ENCODE measurements around the gene RIMBP2.

Gene RIMBP2

GRCh38 chr12:130481392-130481879 is 234.7 kb downstream of the RIMBP2 start:
- Histone ChIP-seq H3K27me3 (ENCODE audit: control insufficient read depth, insufficient read depth, low read length) (no peaks in the 10 kb centered on the region), H3K36me3 (ENCODE audit: control insufficient read depth, low read depth, low read length) (no peaks in the 10 kb centered on the region)

GRCh38 chr12:130480887-130481286 is 235.2 kb downstream of the RIMBP2 start:
- H3K4me3 ChIP-seq (ENCODE audit: low read length) = no peak overlapping the region
- H3K9ac ChIP-seq (ENCODE audit: low read length) = no peak overlapping the region
- no peak overlapping the region for H3K27ac ChIP-seq (ENCODE audit: low read length)
- H3K9me3 ChIP-seq (ENCODE audit: control insufficient read depth, low read depth, low read length) = no peaks in the 10 kb centered on the region
- H3K36me3 ChIP-seq (ENCODE audit: control insufficient read depth, low read depth, low read length) = no peaks in the 10 kb centered on the region
- H3K27me3 ChIP-seq (ENCODE audit: control insufficient read depth, insufficient read depth, low read length) = no peaks in the 10 kb centered on the region
- peaks cover 14% of the 10 kb centered on the region for H3K4me1 ChIP-seq (ENCODE audit: control insufficient read depth, low read depth, low read length)

More at GRCh38 chr12:130481392-130481879, 234.7 kb downstream of the RIMBP2 start:
- peaks cover 14% of the 10 kb centered on the region for H3K4me1 ChIP-seq (ENCODE audit: control insufficient read depth, low read depth, low read length)
- H3K9me3 ChIP-seq (ENCODE audit: control insufficient read depth, low read depth, low read length) = no peaks in the 10 kb centered on the region
- H3K9ac ChIP-seq (ENCODE audit: low read length) = no peak overlapping the region
- no peak overlapping the region for H3K27ac ChIP-seq (ENCODE audit: low read length)
- no peak overlapping the region for H3K4me3 ChIP-seq (ENCODE audit: low read length)

GRCh38 chr12:130480231-130480630 is 235.9 kb downstream of the RIMBP2 start:
- Histone ChIP-seq H3K4me1 (ENCODE audit: control insufficient read depth, low read depth, low read length) (peaks cover 14% of the 10 kb centered on the region), H3K27me3 (ENCODE audit: control insufficient read depth, insufficient read depth, low read length) (no peaks in the 10 kb centered on the region)

DNA sequence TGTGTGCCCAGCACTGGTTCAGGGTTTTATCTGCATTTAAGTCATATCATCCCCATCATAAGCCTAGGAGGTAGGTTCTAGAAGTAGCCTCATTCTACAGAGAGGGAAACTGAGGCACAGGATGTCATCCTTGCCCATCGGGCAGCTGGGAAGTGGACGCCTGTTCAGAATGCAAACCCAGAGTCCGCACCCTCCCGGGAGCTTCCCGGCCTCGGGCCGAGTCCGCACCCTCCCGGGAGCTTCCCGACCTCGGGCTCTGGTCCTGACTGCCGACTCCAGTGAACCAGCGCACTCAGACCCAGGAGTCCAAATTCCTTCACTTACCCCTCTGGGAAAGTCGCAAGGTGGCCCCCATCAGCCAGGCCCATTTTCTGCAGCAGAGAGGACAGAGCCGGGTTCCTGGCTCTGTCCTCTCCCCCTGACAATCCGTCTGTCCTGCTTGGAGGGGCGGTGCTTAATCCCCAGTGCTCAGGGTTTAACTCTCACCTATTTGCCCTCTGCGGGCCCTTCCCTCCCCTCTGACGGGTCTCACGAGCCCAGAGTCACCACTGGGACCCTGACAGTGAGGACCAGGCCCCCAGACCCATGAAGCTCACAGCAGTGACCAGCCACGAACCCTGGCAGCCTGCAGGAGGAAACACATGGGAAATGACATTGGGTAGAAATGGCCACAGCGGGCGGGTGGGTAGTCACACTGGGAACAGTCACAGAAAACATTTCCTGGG is 236.5 kb downstream of the RIMBP2 start:
- Histone ChIP-seq H3K9ac (ENCODE audit: low read length) (no peak overlapping the region), H3K27me3 (ENCODE audit: control insufficient read depth, insufficient read depth, low read length) (no peaks in the 10 kb centered on the region), H3K27ac (ENCODE audit: low read length) (no peak overlapping the region), H3K9me3 (ENCODE audit: control insufficient read depth, low read depth, low read length) (no peaks in the 10 kb centered on the region), H3K4me3 (ENCODE audit: low read length) (no peak overlapping the region), H3K36me3 (ENCODE audit: control insufficient read depth, low read depth, low read length) (no peaks in the 10 kb centered on the region), H3K4me1 (ENCODE audit: control insufficient read depth, low read depth, low read length) (peaks cover 14% of the 10 kb centered on the region)

More at GRCh38 chr12:130480231-130480630, 235.9 kb downstream of the RIMBP2 start:
- no peaks in the 10 kb centered on the region for H3K36me3 ChIP-seq (ENCODE audit: control insufficient read depth, low read depth, low read length)
- H3K4me3 ChIP-seq (ENCODE audit: low read length) = no peak overlapping the region
- H3K9ac ChIP-seq (ENCODE audit: low read length) = no peak overlapping the region
- H3K27ac ChIP-seq (ENCODE audit: low read length) = no peak overlapping the region
- no peaks in the 10 kb centered on the region for H3K9me3 ChIP-seq (ENCODE audit: control insufficient read depth, low read depth, low read length)

- no peak overlapping the region for H3K4me3 ChIP-seq (ENCODE audit: low read length)
Measured at GRCh38 chr12:130478786-130479185, 237.3 kb downstream of the RIMBP2 start.

DNA sequence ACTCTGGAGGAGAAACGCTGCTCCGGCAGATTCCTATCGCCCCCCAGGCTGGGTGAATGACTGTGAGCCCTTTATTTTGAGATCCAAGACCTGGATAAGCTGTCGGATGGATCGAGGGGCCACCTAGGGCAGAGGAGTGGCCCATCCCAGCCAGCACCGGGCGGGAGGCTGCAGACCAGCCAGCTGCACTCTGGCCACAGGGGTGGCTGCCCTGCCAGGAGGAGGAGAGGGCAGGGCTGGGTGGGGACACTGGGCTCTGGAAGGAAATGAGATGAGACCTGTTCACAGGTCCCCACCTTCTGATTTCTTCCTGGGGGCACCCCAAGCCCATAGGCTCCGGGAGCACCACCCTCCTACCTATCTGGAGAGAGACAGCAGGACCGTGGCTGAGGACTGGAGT is 238.4 kb downstream of the RIMBP2 start:
- H3K36me3 ChIP-seq (ENCODE audit: control insufficient read depth, low read depth, low read length) = no peaks in the 10 kb centered on the region
- no peaks in the 10 kb centered on the region for H3K9me3 ChIP-seq (ENCODE audit: control insufficient read depth, low read depth, low read length)
- H3K27me3 ChIP-seq (ENCODE audit: control insufficient read depth, insufficient read depth, low read length) = no peaks in the 10 kb centered on the region
- peaks cover 14% of the 10 kb centered on the region for H3K4me1 ChIP-seq (ENCODE audit: control insufficient read depth, low read depth, low read length)
- H3K4me3 ChIP-seq (ENCODE audit: low read length) = no peak overlapping the region
- no peak overlapping the region for H3K27ac ChIP-seq (ENCODE audit: low read length)
- H3K9ac ChIP-seq (ENCODE audit: low read length) = no peak overlapping the region

More at GRCh38 chr12:130478786-130479185, 237.3 kb downstream of the RIMBP2 start:
- no peak overlapping the region for H3K9ac ChIP-seq (ENCODE audit: low read length)
- H3K27me3 ChIP-seq (ENCODE audit: control insufficient read depth, insufficient read depth, low read length) = no peaks in the 10 kb centered on the region
- H3K27ac ChIP-seq (ENCODE audit: low read length) = no peak overlapping the region
- H3K36me3 ChIP-seq (ENCODE audit: control insufficient read depth, low read depth, low read length) = no peaks in the 10 kb centered on the region
- no peaks in the 10 kb centered on the region for H3K9me3 ChIP-seq (ENCODE audit: control insufficient read depth, low read depth, low read length)
- H3K4me1 ChIP-seq (ENCODE audit: control insufficient read depth, low read depth, low read length) = peaks cover 14% of the 10 kb centered on the region

DNA sequence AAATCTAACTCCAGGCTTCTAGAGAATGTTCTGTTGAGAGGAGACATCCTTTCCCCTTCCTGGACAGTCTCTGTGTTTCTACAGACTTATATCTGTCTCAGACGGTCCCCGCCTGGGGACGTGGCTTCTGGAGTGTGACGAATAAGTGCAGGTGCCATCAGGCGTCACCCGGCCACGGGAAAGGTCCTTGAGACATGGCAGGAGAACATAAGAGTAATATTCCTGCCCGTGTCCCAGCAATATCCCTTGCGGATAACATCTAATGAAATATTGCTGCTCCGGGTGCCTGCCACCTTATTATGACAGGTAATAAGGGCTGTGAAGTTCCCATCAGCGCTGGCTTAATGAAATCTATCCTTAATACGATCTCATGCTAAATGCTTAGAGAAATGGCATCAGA is 238.8 kb downstream of the RIMBP2 start:
- H3K27ac ChIP-seq (ENCODE audit: low read length) = no peak overlapping the region
- no peak overlapping the region for H3K9ac ChIP-seq (ENCODE audit: low read length)
- H3K27me3 ChIP-seq (ENCODE audit: control insufficient read depth, insufficient read depth, low read length) = no peaks in the 10 kb centered on the region
- no peaks in the 10 kb centered on the region for H3K9me3 ChIP-seq (ENCODE audit: control insufficient read depth, low read depth, low read length)
- H3K4me3 ChIP-seq (ENCODE audit: low read length) = no peak overlapping the region
- H3K4me1 ChIP-seq (ENCODE audit: control insufficient read depth, low read depth, low read length) = peaks cover 10% of the 10 kb centered on the region
- H3K36me3 ChIP-seq (ENCODE audit: control insufficient read depth, low read depth, low read length) = no peaks in the 10 kb centered on the region

DNA sequence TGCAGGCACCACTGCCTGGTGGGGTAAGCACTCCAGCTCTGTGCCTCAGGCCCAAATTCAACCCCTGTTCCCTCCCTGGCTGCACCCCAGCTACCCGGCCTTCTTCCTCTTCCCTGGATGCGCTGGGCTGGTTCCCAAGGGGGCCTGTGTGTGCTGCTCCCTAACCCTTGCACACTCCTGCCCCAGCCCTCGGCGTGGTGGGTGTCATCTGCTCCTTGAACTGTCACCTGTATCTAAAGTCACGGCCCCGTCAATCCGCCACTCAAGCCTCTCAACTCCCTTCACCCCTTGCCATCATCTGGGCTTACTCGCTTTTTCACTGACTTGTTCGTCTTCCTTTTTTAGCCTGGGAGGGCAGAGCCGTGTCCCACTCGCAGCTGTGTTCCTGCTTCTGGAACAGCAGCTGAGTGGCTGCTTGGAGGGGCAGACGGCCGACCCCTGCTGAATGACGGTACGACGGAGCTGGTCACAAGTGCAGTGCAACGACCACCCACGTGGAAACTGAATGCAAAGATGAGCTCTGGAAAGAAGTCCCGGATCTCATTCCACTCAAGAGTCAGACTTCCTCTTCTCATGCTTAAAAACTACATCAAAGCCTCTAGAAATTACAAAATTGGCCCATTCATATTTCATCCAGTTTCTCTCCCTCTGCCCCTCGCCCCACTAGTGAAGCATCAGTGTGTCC is 239.5 kb downstream of the RIMBP2 start:
- Histone ChIP-seq H3K9ac (ENCODE audit: low read length) (no peak overlapping the region), H3K4me1 (ENCODE audit: control insufficient read depth, low read depth, low read length) (peaks cover 5% of the 10 kb centered on the region), H3K27me3 (ENCODE audit: control insufficient read depth, insufficient read depth, low read length) (no peaks in the 10 kb centered on the region), H3K9me3 (ENCODE audit: control insufficient read depth, low read depth, low read length) (no peaks in the 10 kb centered on the region), H3K36me3 (ENCODE audit: control insufficient read depth, low read depth, low read length) (no peaks in the 10 kb centered on the region), H3K4me3 (ENCODE audit: low read length) (no peak overlapping the region), H3K27ac (ENCODE audit: low read length) (no peak overlapping the region)

GRCh38 chr12:130474599-130475269 is 241.4 kb downstream of the RIMBP2 start:
- H3K4me1 ChIP-seq (ENCODE audit: control insufficient read depth, low read depth, low read length) = no peaks in the 10 kb centered on the region
- no peaks in the 10 kb centered on the region for H3K36me3 ChIP-seq (ENCODE audit: control insufficient read depth, low read depth, low read length)
- no peaks in the 10 kb centered on the region for H3K9me3 ChIP-seq (ENCODE audit: control insufficient read depth, low read depth, low read length)
- H3K27me3 ChIP-seq (ENCODE audit: control insufficient read depth, insufficient read depth, low read length) = no peaks in the 10 kb centered on the region
- H3K9ac ChIP-seq (ENCODE audit: low read length) = no peak overlapping the region
- H3K4me3 ChIP-seq (ENCODE audit: low read length) = no peak overlapping the region
- H3K27ac ChIP-seq (ENCODE audit: low read length) = no peak overlapping the region

- H3K9me3 ChIP-seq (ENCODE audit: control insufficient read depth, low read depth, low read length) = no peaks in the 10 kb centered on the region
- H3K27me3 ChIP-seq (ENCODE audit: control insufficient read depth, insufficient read depth, low read length) = no peaks in the 10 kb centered on the region
- H3K27ac ChIP-seq (ENCODE audit: low read length) = no peak overlapping the region
- no peak overlapping the region for H3K9ac ChIP-seq (ENCODE audit: low read length)
- H3K36me3 ChIP-seq (ENCODE audit: control insufficient read depth, low read depth, low read length) = no peaks in the 10 kb centered on the region
- H3K4me1 ChIP-seq (ENCODE audit: control insufficient read depth, low read depth, low read length) = no peaks in the 10 kb centered on the region
- H3K4me3 ChIP-seq (ENCODE audit: low read length) = no peak overlapping the region
Measured at GRCh38 chr12:130473266-130473665, 242.8 kb downstream of the RIMBP2 start.

- Histone ChIP-seq H3K36me3 (ENCODE audit: control insufficient read depth, low read depth, low read length) (no peaks in the 10 kb centered on the region), H3K9ac (ENCODE audit: low read length) (no peak overlapping the region), H3K4me1 (ENCODE audit: control insufficient read depth, low read depth, low read length) (peaks cover 5% of the 10 kb centered on the region), H3K27me3 (ENCODE audit: control insufficient read depth, insufficient read depth, low read length) (no peaks in the 10 kb centered on the region), H3K4me3 (ENCODE audit: low read length) (no peak overlapping the region), H3K9me3 (ENCODE audit: control insufficient read depth, low read depth, low read length) (no peaks in the 10 kb centered on the region), H3K27ac (ENCODE audit: low read length) (no peak overlapping the region)
Measured at GRCh38 chr12:130470969-130471368, 245.1 kb downstream of the RIMBP2 start.
